HTR-8/SVneo (cell line): ENCODE measurements around the gene TM9SF3.
A peak's percentile ranks its signal among the peaks of the same experiment; 100 is the strongest.
"Not testable (repeated sequence)": the region's sequence is repeated elsewhere in the genome, so short reads cannot be mapped to it uniquely, and the experiment has no call there.

Experiments used
- DNase-seq: peaks from one replicate; pipeline ENCODE4 v3.0.0; 2011; ENCODE audit warnings: low spot score, mixed read lengths; ENCODE audit not compliant: insufficient read length
- FAIRE-seq: peaks from 2 replicates; lab custom pipeline; 2011; peaks lifted over from hg19 to GRCh38; lab: Jason Lieb, UNC

TM9SF3 gene

DNA sequence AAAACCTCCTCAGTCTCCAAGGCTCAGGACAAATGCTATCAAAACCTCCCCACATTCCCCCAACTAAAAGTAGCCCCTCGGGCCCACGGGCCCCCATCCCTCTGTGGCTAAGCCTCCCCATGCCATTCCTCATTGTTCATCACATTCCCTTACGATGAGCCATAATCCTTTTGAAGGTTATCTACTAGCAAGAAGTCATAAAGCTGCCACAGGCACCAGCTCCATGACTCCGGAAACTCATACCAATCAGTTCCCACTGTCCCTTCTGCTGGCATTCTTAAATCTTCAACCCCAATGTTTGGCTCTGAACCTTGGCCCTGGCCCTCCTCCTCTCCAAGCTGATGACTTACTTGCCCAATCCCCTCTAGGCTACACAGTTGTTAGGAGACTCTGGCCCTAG lies 19.4 kb upstream of the TM9SF3 start:
- DNase-seq: peak; percentile 69
- peak; percentile 82 for FAIRE-seq

GRCh38 chr10:96600337-96600736 lies 13.5 kb upstream of the TM9SF3 start:
- no peak for DNase-seq
- no peak for FAIRE-seq

GRCh38 chr10:96598846-96599245 lies 12.0 kb upstream of the TM9SF3 start:
- DNase-seq: no peak
- FAIRE-seq: peak; percentile 42

DNA sequence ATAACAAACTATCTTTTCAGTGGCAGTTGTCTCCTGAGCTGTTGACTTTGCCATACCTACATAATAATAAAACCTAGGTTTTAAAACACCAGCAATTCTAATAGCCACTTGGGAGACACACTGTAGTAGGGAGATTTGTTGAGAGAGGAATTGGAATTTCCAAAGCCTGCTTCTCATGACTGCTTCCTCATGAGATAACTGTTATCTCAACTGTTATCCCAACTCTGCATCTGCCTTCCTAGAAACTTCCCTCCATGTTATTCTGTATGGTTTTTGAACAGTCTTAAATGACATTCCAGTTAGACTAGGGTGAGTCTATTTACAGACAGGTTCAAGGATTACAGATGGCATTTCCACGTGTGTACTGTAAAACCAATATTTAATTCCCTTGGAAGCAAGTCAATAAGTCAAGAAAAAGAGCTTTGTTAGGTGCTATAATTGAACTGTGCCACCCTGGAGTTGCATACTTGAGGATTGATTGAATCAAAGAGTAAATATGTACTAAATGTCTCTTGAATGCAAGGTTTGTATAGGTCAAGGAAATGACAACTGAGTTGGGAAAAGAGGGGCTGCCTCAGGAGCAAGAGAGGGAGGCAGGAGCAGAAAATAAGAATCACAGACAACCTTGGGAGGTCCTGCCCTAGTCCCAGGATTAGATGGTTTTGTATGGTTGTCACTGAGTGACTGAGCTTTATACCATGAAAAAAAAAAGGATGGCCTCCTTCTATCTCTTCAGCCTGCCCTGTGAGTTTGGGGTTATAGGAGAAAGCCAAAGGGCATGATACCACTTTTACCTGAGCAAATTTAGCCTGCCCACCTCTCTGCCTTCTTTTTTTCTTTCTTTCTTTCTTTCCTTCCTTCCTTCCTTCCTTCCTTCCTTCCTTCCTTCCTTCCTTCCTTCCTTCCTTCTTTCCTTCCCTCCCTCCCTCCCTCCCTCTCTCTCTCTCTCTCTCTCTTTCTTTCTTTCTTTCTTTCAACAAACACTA lies 9.9 kb upstream of the TM9SF3 start:
- DNase-seq (no peak), FAIRE-seq (no peak)

- DNase-seq (no peak), FAIRE-seq (no peak)
Measured at GRCh38 chr10:96595741-96596140, 8.9 kb upstream of the TM9SF3 start.

GRCh38 chr10:96591946-96592345 lies 5.1 kb upstream of the TM9SF3 start:
- FAIRE-seq (no peak), DNase-seq (no peak)

- DNase-seq: no peak
- FAIRE-seq: peak; percentile 79
Measured at GRCh38 chr10:96588616-96589419, 2.0 kb upstream of the TM9SF3 start.

GRCh38 chr10:96588060-96588554 lies 1.3 kb upstream of the TM9SF3 start:
- no peak for FAIRE-seq

DNA sequence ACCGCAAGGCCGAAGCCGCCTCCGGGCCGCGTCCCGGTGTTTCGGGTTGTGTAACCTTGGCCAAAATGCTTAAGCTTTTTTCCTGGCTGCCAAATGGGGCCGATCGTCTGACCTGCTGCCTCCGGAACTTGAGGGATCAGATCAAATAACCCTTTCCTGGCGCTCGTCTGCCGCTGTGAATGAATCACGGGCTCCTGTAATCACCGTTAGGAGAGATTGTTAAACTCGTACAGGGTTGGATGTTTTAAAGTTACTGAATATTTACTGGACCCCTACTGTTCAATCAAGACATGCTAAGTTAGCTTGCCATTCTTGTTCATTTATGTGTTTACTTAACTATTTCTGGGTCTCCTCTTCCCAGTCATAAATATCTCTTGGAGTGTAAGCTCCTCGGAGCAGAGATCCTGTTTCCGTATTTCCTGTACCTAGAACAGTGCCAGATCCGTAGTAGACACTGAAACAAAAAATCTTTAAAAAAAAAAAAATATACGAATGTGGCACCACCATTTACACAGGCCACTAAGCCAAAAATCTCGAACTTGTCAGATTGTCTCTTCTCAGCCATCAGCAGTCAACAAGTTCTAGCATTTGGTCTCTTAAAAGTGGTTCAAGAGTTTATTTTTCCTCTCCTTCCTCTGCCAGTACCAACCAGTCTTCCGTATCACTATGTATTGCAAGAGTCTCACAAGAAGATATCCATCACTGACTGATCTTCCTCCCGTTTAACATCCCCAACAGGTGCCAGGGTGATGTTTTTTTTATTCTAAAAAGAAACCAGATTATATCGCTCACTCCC lies 650 bp upstream of the TM9SF3 start:
- FAIRE-seq: no peak
- no peak for DNase-seq

More at GRCh38 chr10:96588060-96588554, 1.3 kb upstream of the TM9SF3 start:
- no peak for DNase-seq

DNA sequence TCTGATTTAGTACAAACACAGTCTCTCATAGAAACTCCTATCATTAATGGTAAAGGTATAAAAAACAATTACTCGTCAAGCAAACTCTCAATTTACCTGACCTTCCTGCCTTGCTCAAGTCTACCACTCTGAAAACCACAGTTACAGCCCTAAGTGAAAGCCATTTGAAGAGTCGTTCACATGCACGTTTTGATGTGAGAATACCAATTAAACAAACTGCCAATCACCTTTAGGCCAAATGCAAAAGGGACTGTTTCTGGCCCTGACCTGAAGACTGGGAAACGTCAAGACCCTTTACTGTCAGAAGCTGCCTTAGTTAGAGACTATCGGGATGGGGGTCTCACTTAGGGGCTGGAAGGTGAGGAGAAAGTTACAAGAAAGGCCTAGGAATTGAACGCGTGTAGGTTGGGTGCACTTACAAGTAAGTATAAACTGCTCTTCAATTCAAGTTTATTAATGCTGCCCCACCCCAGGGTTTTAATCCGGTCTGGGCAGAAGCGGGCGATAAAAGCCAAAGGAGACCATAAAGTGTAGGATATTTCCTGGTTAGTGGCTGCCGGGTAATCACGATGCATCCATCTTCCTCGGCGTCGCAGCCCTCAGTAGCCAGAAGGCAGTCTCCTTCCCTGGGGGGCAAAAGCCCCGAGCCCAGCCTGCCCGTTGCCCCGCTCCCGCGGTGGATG lies 935 bp downstream of the TM9SF3 start:
- no peak for FAIRE-seq

GRCh38 chr10:96584474-96584873 lies 2.3 kb downstream of the TM9SF3 start:
- FAIRE-seq (no peak), DNase-seq (no peak)

More for the DNA sequence above, 935 bp downstream of the TM9SF3 start:
- DNase-seq: no peak

- no peak for DNase-seq
- no peak for FAIRE-seq
Measured at GRCh38 chr10:96584035-96584434, 2.8 kb downstream of the TM9SF3 start.

GRCh38 chr10:96579133-96579532 lies 7.7 kb downstream of the TM9SF3 start:
- no peak for FAIRE-seq
- DNase-seq: no peak

DNA sequence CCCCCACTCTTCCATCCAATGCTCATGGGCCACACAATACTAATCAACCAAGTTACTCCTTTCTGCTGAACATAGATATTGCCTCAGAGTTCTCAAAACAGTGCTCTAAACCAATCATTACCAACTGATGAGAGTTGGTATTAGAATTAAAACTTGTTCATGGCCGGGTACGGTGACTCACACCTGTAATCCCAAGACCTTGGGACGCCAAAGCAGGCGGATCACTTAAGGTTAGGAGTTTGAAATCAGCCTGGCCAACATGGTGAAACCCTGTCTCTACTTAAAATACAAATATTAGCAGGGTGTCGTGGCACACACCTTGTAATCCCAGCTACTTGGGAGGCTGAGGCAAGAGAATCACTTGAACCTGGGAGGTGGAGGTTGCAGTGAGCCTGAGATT lies 8.2 kb downstream of the TM9SF3 start:
- DNase-seq: no peak
- FAIRE-seq: no peak

GRCh38 chr10:96578022-96578421 lies 8.8 kb downstream of the TM9SF3 start:
- DNase-seq (no peak), FAIRE-seq (no peak)

- FAIRE-seq (no peak), DNase-seq (no peak)
Measured at GRCh38 chr10:96577069-96577468, 9.7 kb downstream of the TM9SF3 start.

- FAIRE-seq (no peak), DNase-seq (no peak)
Measured at GRCh38 chr10:96576277-96576980, 10.4 kb downstream of the TM9SF3 start.

DNA sequence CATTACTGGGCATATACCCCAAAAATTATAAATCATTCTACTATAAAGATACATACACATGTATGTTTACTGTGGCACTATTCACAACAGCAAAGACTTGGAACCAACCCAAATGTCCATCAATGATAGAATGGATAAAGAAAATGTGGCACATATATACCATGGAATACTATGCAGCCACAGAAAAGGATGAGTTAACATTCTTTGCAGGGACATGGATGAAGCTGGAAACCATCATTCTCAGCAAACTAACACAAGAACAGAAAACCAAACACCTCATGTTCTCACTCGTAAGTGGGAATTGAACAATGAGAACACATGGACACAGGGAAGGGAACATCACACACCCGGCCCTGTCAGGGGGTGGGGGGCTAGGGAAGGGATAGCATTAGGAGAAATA lies 12.2 kb downstream of the TM9SF3 start:
- not testable (repeated sequence) for DNase-seq, FAIRE-seq

- DNase-seq (no peak), FAIRE-seq (no peak)
Measured at GRCh38 chr10:96573036-96573435, 13.8 kb downstream of the TM9SF3 start.
